GM12878 (cell line): ENCODE data around the gene ALMS1. TPM values are rescaled to one million over a fixed set of nuclear protein-coding genes. Genes with fewer than 3 reads are reported as not detected.

Experiments
- ATAC-seq: fragments of 200-7000 bp; cut with Tn5 transposase; 3 replicates; pipeline ENCODE4 v1.9.1; 2020; ENCODE audit warnings: mild to moderate bottlenecking, moderate library complexity
- BruUV-seq: library from RNA; stranded (reverse); fragments of 400-500 nt; replicated peaks from 2 replicates; lab custom pipeline; 2021; lab: Mats Ljungman, UMichigan
- CTCF ChIA-PET: fragments of 300-600 bp; sonication (Branson Sonifier 250); formaldehyde crosslinking; extraction: SDS; loops from one replicate; lab custom pipeline; 2021; ENCODE audit warnings: inconsistent platforms; lab: Yijun Ruan, JAX
- POLR2A ChIA-PET: fragments of 350-600 bp; formaldehyde crosslinking; extraction: SDS; loops from one replicate; lab custom pipeline; 2021; ENCODE audit warnings: inconsistent platforms; lab: Charles Lee
- RAD21 ChIA-PET: fragments of 300-600 bp; sonication (Branson Sonifier 250); formaldehyde crosslinking; loops from one replicate; lab custom pipeline; 2023; ENCODE audit warnings: antibody characterized with exemption; ENCODE audit not compliant: unreplicated experiment; lab: Charles Lee
- SMC1A ChIA-PET: fragments of 300-600 bp; sonication (Branson Sonifier 250); formaldehyde crosslinking; loops from one replicate; lab custom pipeline; 2023; ENCODE audit not compliant: unreplicated experiment, uncharacterized antibody; lab: Charles Lee
- DNase-seq: peaks from one replicate; pipeline ENCODE4 v3.0.0-alpha.2; 2011; ENCODE audit warnings: low read depth, low spot score
- FAIRE-seq: peaks from 3 replicates; lab custom pipeline; 2011; peaks lifted over from hg19 to GRCh38; lab: Jason Lieb, UNC
- H2AFZ ChIP-seq: 2 replicates; pipeline ENCODE4 v1.6.0; 2011; ENCODE audit warnings: low read depth, low read length, control low read depth; ENCODE audit not compliant: control insufficient read depth
- H3K27ac ChIP-seq: 2 replicates; pipeline ENCODE4 v1.5.1; 2011; ENCODE audit warnings: control low read depth; ENCODE audit not compliant: control insufficient read depth, insufficient read depth
- H3K27me3 ChIP-seq, 2 experiments: replicated peaks in 1 of 2; 2 replicates each; pipeline versions ENCODE4 v1.6.0 to v1.6.1; 2011; ENCODE audit warnings: low read length in 1 of 2; ENCODE audit not compliant: control insufficient read depth in 2 of 2, insufficient read depth in 2 of 2
- H3K36me3 ChIP-seq, 2 experiments: 2 replicates each; pipeline ENCODE4 v1.5.1; 2011; ENCODE audit warnings: low read length in 1 of 2; ENCODE audit not compliant: control insufficient read depth in 2 of 2, insufficient read depth in 2 of 2
- H3K4me1 ChIP-seq: 2 replicates; pipeline ENCODE4 v1.6.1; 2011; ENCODE audit warnings: mild to moderate bottlenecking, low read length, moderate library complexity, mixed read lengths; ENCODE audit not compliant: control insufficient read depth, insufficient read depth
- H3K4me2 ChIP-seq: 2 replicates; pipeline ENCODE4 v1.6.0; 2011; ENCODE audit warnings: control low read depth; ENCODE audit not compliant: control insufficient read depth, insufficient read depth
- H3K4me3 ChIP-seq: fragments of 200-600 bp; sonication (generic); 2 replicates; pipeline ENCODE4 v1.5.1; 2016
- H3K79me2 ChIP-seq: 2 replicates; pipeline ENCODE4 v1.6.0; 2011; ENCODE audit warnings: low read length; ENCODE audit not compliant: control insufficient read depth, insufficient read depth
- H3K9ac ChIP-seq: 2 replicates; pipeline ENCODE4 v1.8.0; 2011; ENCODE audit warnings: low read length, control low read depth, mixed read lengths; ENCODE audit not compliant: control insufficient read depth, insufficient read depth
- H3K9me3 ChIP-seq: replicated peaks from 3 replicates; pipeline ENCODE4 v1.5.1; 2011; ENCODE audit warnings: mild to moderate bottlenecking, low read length; ENCODE audit not compliant: control insufficient read depth, insufficient read depth
- H4K20me1 ChIP-seq: 2 replicates; pipeline ENCODE4 v1.6.0; 2011; ENCODE audit not compliant: control insufficient read depth, insufficient read depth
- RBBP5 ChIP-seq: fragments of 200-600 bp; sonication (generic); conservative IDR thresholded peaks from 2 replicates; pipeline ENCODE4 v1.6.1; 2016
- RCOR1 ChIP-seq: conservative IDR thresholded peaks from 2 replicates; pipeline ENCODE4 v1.6.1; 2012; ENCODE audit warnings: low read depth, low read length, improper control_type of control experiment
- REST ChIP-seq: IDR thresholded peaks from 2 replicates; pipeline ENCODE4 v1.6.1; 2012; ENCODE audit warnings: mild to moderate bottlenecking, low read depth, low read length
- SMAD5 ChIP-seq: IDR thresholded peaks from 2 replicates; pipeline ENCODE4 v1.6.1; 2016; ENCODE audit warnings: antibody characterized with exemption, low read depth
- ZNF687 ChIP-seq: fragments of 450-650 bp; IDR thresholded peaks from 2 replicates; pipeline ENCODE4 v1.6.1; 2017; ENCODE audit warnings: mild to moderate bottlenecking, moderate library complexity
- ZZZ3 ChIP-seq: IDR thresholded peaks from 2 replicates; pipeline ENCODE4 v1.6.1; 2011; ENCODE audit warnings: low read depth; ENCODE audit not compliant: control insufficient read depth, insufficient read length
- WGBS: methylation state at CpG from one replicate; pipeline ENCODE4 v1.1.6; 2016; ENCODE audit warnings: low lambda C conversion rate; ENCODE audit not compliant: insufficient replicate concordance, insufficient coverage; ENCODE audit errors: missing lambda C conversion rate; 5-methylcytosine and 5-hydroxymethylcytosine counted together
- in situ Hi-C: fragments of 300-500 bp; cut with MboI; formaldehyde crosslinking; loops from 9 replicates; pipeline ENCODE4 v1.14.3; 2018; ENCODE audit warnings: mixed read lengths
- intact Hi-C: fragments of 100-400 bp; cut with micrococcal nuclease; formaldehyde crosslinking; loops from one replicate; pipeline ENCODE4 v1.14.2; 2022; ENCODE audit not compliant: unreplicated experiment
- polyA plus RNA-seq, 11 experiments: library from polyadenylated mRNA; depleted of rRNA in 4 of 11; unstranded in 6 of 11; stranded (reverse) in 5 of 11; fragments of >200 nt; fragmentation: Nextera tagmentation in 4 of 11; fragmentation: Illumina TruSeq in 1 of 11; extraction: Ambion mirVana in 4 of 11; extraction: Trizol in 1 of 11; gene quantifications; 1 replicate in 1 of 11; 2 replicates in 10 of 11; pipeline versions ENCODE4 v1.2.1 to v1.2.3, GENCODE V29; 2011 to 2016; ENCODE audit warnings: inconsistent platforms in 2 of 11, missing spikeins in 2 of 11, low read depth in 1 of 11
- total RNA-seq, 4 experiments: library from RNA; depleted of rRNA in 3 of 4; stranded (reverse); fragments of >200 nt in 3 of 4; fragmentation: Illumina TruSeq in 1 of 4; extraction: Trizol in 1 of 4; gene quantifications; 2 replicates each; pipeline versions ENCODE4 v1.2.1 to v1.2.3, GENCODE V29; 2013 to 2021
- TF ChIP-seq, protein P1 (sequence below): fragments of 450-650 bp; formaldehyde crosslinking; IDR thresholded peaks from 2 replicates; pipeline ENCODE4 v1.5.0; 2022; ENCODE audit warnings: mild to moderate bottlenecking, missing genetic modification characterization
- TF ChIP-seq, protein P2 (sequence below): fragments of 450-650 bp; IDR thresholded peaks from 2 replicates; pipeline ENCODE4 v1.6.1; 2017; ENCODE audit warnings: antibody characterized with exemption, mild to moderate bottlenecking, moderate library complexity

The ALMS1 gene
- total and polyA plus RNA-seq, 10 of the 15 experiments (the other 5 are each of a cell fraction or from before 2014, with no cell fraction given): 1.1 to 25.8 (median 10.6) TPM

DNA sequence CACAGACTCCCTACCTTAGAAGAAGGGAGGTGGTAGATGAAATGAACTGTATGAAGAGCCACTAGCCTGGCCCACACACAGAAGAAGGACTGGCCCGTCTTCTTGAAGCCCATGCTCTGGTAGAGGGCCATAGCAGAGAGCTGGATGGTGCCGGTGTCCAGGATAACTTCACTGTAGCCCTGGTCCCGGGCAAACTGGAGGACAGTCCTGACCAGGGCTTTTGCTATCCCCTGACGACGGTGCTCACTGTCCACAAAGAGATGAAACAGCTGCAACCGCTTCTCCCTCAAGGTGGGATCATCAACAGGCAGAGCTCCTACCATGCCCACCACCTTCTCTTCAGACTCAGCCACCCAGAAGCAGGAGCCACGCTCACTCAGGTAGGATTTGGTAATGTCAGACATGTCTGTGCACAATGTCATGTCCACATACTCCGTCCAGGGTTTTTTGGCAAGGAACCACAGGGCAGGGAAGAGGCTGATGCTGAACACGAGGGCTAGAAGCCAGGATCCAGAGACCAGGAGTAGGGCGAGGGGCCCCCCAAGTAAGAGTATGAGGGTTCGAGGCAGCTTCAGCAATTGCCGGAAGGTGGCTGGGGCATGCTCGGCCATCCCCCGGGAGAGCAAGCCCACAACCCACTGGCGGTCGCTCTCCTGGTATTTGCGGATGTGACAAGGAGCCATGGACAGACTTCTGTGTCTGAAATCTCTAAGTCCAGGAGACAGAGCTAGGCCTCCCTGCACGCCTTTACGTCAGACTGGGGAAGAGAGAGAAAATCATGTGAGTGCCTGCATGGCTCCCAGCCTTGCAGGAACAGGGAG, 255.5 kb downstream of the ALMS1 start:
- no peak overlapping the region for H3K9ac ChIP-seq
- no TSS peak for BruUV-seq
- no peak for TF ChIP-seq RBBP5
- TF ChIP-seq ZZZ3: no peak
- TF ChIP-seq ZNF687: no peak
- TF ChIP-seq REST: no peak
- TF ChIP-seq, protein P1, sequence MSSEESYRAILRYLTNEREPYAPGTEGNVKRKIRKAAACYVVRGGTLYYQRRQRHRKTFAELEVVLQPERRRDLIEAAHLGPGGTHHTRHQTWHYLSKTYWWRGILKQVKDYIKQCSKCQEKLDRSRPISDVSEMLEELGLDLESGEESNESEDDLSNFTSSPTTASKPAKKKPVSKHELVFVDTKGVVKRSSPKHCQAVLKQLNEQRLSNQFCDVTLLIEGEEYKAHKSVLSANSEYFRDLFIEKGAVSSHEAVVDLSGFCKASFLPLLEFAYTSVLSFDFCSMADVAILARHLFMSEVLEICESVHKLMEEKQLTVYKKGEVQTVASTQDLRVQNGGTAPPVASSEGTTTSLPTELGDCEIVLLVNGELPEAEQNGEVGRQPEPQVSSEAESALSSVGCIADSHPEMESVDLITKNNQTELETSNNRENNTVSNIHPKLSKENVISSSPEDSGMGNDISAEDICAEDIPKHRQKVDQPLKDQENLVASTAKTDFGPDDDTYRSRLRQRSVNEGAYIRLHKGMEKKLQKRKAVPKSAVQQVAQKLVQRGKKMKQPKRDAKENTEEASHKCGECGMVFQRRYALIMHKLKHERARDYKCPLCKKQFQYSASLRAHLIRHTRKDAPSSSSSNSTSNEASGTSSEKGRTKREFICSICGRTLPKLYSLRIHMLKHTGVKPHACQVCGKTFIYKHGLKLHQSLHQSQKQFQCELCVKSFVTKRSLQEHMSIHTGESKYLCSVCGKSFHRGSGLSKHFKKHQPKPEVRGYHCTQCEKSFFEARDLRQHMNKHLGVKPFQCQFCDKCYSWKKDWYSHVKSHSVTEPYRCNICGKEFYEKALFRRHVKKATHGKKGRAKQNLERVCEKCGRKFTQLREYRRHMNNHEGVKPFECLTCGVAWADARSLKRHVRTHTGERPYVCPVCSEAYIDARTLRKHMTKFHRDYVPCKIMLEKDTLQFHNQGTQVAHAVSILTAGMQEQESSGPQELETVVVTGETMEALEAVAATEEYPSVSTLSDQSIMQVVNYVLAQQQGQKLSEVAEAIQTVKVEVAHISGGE (CRISPR knock-in tag): no peak
- no peak for TF ChIP-seq SMAD5
- no peak for TF ChIP-seq RCOR1
- TF ChIP-seq, protein P2, sequence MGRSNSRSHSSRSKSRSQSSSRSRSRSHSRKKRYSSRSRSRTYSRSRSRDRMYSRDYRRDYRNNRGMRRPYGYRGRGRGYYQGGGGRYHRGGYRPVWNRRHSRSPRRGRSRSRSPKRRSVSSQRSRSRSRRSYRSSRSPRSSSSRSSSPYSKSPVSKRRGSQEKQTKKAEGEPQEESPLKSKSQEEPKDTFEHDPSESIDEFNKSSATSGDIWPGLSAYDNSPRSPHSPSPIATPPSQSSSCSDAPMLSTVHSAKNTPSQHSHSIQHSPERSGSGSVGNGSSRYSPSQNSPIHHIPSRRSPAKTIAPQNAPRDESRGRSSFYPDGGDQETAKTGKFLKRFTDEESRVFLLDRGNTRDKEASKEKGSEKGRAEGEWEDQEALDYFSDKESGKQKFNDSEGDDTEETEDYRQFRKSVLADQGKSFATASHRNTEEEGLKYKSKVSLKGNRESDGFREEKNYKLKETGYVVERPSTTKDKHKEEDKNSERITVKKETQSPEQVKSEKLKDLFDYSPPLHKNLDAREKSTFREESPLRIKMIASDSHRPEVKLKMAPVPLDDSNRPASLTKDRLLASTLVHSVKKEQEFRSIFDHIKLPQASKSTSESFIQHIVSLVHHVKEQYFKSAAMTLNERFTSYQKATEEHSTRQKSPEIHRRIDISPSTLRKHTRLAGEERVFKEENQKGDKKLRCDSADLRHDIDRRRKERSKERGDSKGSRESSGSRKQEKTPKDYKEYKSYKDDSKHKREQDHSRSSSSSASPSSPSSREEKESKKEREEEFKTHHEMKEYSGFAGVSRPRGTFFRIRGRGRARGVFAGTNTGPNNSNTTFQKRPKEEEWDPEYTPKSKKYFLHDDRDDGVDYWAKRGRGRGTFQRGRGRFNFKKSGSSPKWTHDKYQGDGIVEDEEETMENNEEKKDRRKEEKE: no peak

More for the DNA sequence above, 255.5 kb downstream of the ALMS1 start:
- H4K20me1 ChIP-seq: no peaks in the 10 kb centered on the region
- ChIA-PET SMC1A (no interaction called here), POLR2A (interaction anchor here (0.6 kb wide), 1 partner anchor 423 kb away, joined by 3 read pairs; no protein-coding TSS in a partner anchor), RAD21 (no interaction called here), CTCF (no interaction called here)
- H3K36me3 ChIP-seq: no peaks in the 10 kb centered on the region
- no peaks in the 10 kb centered on the region for H3K4me1 ChIP-seq
- H3K27me3 ChIP-seq: no peaks in the 10 kb centered on the region
- 53% methylated on average over 19 of the region's 19 CpGs for WGBS
- no peaks in the 10 kb centered on the region; the same call in 2 of the 3 replicates for H3K9me3 ChIP-seq
- FAIRE-seq: no peak
- intact Hi-C loops (no loop called here), in situ Hi-C loops (no loop called here)
- no peak for DNase-seq
- no peak overlapping the region for H3K4me3 ChIP-seq
- H3K79me2 ChIP-seq: no peaks in the 10 kb centered on the region
- ATAC-seq: no peak
- H2AFZ ChIP-seq: no peak overlapping the region
- H3K27ac ChIP-seq: no peak overlapping the region
- H3K4me2 ChIP-seq: no peak overlapping the region
